Upper lobe of right lung (tissue), 1 donor: ENCODE results near the gene PRKG1. TPM values are rescaled to one million over a fixed set of nuclear protein-coding genes. Genes with fewer than 3 reads are reported as not detected.

Experiments used
- ATAC-seq: fragments of 200-7000 bp; cut with Tn5 transposase; one replicate; pipeline ENCODE4 v1.9.1; 2020; ENCODE audit warnings: mild to moderate bottlenecking, moderate library complexity
- DNase-seq: peaks from one replicate; pipeline ENCODE4 v3.0.0-alpha.2; 2020
- H3K27ac ChIP-seq: fragments of 200-600 bp; one replicate; pipeline ENCODE4 v1.8.0; 2022
- H3K27me3 ChIP-seq: fragments of 200-600 bp; one replicate; pipeline ENCODE4 v1.8.0; 2022; ENCODE audit warnings: mild to moderate bottlenecking
- H3K36me3 ChIP-seq: fragments of 200-600 bp; one replicate; pipeline ENCODE4 v1.8.0; 2022
- H3K4me1 ChIP-seq: fragments of 200-600 bp; one replicate; pipeline ENCODE4 v1.8.0; 2022
- H3K4me3 ChIP-seq: fragments of 200-600 bp; one replicate; pipeline ENCODE4 v1.8.0; 2022; ENCODE audit warnings: mild to moderate bottlenecking
- H3K9me3 ChIP-seq: fragments of 200-600 bp; one replicate; pipeline ENCODE4 v1.8.0; 2022
- CTCF ChIP-seq: fragments of 200-600 bp; IDR thresholded peaks from one replicate; pipeline ENCODE4 v1.8.0; 2022; ENCODE audit warnings: antibody characterized with exemption
- intact Hi-C: fragments of 100-400 bp; cut with DNase I; formaldehyde crosslinking; loops from one replicate; pipeline ENCODE4 v1.11.0; 2022
- total RNA-seq: library from RNA; stranded (reverse); fragmentation: NEBNext Ultra II Directional; extraction: Animal tissue kit (Norgen Biotek cat#: 25700); gene quantifications from one replicate; pipeline ENCODE4 v1.2.1, GENCODE V29; 2021
- donor health status: DM: no; HTN: yes; CAD: no; lungs with severe emphysema.

Gene PRKG1
- total RNA-seq, 1 donor from 2014 or later, result 30.0 TPM

DNA sequence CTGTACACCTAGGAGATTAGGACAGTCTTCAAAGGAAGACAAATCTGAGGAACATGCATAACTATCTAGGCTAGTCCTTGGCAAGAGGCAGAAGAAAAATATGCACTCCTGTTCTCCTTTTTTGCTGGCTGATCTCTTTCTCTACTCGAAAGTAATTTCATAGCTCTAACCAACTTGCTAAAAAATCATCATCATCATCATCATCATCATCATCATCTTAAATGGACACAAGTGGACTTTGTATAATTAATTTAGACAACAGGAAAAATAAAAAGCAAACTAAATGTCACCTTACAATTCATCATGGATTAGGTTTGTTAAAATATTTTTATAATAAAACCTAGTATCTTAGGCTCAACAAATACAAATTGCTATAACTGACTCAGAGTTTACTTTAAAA, 1192.6 kb downstream of the PRKG1 start:
- Histone ChIP-seq H3K4me3 (no peak overlapping the region), H3K36me3 (no peaks in the 10 kb centered on the region), H3K9me3 (no peaks in the 10 kb centered on the region), H3K27me3 (no peaks in the 10 kb centered on the region), H3K27ac (no peak overlapping the region), H3K4me1 (no peaks in the 10 kb centered on the region)
- DNase-seq (no peak), ATAC-seq (no peak)
- no peak for TF ChIP-seq CTCF
- intact Hi-C loops, result no loop called here

GRCh38 chr10:52268790-52269189, 1194.5 kb downstream of the PRKG1 start:
- no peak overlapping the region for H3K27ac ChIP-seq
- DNase-seq (no peak), ATAC-seq (no peak)
- H3K4me1 ChIP-seq, result no peaks in the 10 kb centered on the region
- H3K36me3 ChIP-seq, result no peaks in the 10 kb centered on the region
- intact Hi-C loops, result no loop called here
- no peak overlapping the region for H3K4me3 ChIP-seq
- H3K27me3 ChIP-seq, result no peaks in the 10 kb centered on the region
- TF ChIP-seq CTCF, result no peak
- no peaks in the 10 kb centered on the region for H3K9me3 ChIP-seq

DNA sequence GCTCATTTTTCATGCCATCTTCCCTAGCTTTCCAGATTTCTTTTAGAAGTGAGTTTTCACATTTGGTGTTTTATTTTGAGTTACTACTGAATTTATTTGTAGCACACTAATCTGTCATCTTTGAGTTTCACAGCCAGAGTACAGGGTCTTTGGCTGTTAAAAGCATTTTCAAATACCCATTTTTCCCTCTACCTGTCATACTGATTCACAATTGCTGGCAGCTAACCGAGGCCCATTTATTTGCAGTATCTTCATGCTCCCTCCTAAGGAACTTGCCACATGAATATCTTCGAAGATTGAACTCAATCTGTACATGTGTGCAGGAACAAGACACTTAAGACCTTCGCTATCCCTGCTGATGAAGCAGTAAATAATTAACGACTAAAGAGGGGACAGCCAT, 1194.9 kb downstream of the PRKG1 start:
- Histone ChIP-seq H3K4me3 (no peak overlapping the region), H3K4me1 (no peaks in the 10 kb centered on the region), H3K27me3 (no peaks in the 10 kb centered on the region), H3K36me3 (no peaks in the 10 kb centered on the region), H3K9me3 (no peaks in the 10 kb centered on the region), H3K27ac (no peak overlapping the region)
- ATAC-seq (no peak), DNase-seq (no peak)
- intact Hi-C loops, result no loop called here
- no peak for TF ChIP-seq CTCF

- no peak overlapping the region for H3K27ac ChIP-seq
- H3K36me3 ChIP-seq, result no peaks in the 10 kb centered on the region
- H3K9me3 ChIP-seq, result no peaks in the 10 kb centered on the region
- ATAC-seq (no peak), DNase-seq (no peak)
- H3K4me1 ChIP-seq, result no peaks in the 10 kb centered on the region
- H3K27me3 ChIP-seq, result no peaks in the 10 kb centered on the region
- TF ChIP-seq CTCF, result no peak
- no peak overlapping the region for H3K4me3 ChIP-seq
- intact Hi-C loops, result no loop called here
These were observed 1201.9 kb downstream of the PRKG1 start for GRCh38 chr10:52276163-52276562.

DNA sequence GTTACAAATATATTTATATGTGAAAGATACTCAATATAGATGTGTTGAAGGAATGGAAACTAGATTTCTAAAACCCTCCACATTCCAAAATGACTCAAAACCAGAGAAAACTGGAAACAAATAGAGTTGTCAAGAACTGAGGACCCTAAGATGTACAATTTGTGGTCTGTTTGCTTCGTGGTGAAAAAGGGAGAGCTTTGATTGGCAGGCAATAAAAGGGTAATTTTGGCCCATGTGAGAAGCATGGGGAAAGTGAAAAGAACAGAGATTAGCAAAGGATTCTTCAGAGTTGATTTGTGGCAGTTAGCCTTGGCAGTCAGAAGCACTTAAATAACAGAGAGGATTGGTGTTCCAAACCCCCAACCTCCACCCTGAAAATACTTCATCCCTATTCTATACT, 1202.7 kb downstream of the PRKG1 start:
- H3K27me3 ChIP-seq, result no peaks in the 10 kb centered on the region
- no peaks in the 10 kb centered on the region for H3K36me3 ChIP-seq
- ATAC-seq (no peak), DNase-seq (no peak)
- no peak for TF ChIP-seq CTCF
- H3K9me3 ChIP-seq, result no peaks in the 10 kb centered on the region
- H3K4me1 ChIP-seq, result no peaks in the 10 kb centered on the region
- no peak overlapping the region for H3K27ac ChIP-seq
- intact Hi-C loops, result no loop called here
- H3K4me3 ChIP-seq, result no peak overlapping the region

DNA sequence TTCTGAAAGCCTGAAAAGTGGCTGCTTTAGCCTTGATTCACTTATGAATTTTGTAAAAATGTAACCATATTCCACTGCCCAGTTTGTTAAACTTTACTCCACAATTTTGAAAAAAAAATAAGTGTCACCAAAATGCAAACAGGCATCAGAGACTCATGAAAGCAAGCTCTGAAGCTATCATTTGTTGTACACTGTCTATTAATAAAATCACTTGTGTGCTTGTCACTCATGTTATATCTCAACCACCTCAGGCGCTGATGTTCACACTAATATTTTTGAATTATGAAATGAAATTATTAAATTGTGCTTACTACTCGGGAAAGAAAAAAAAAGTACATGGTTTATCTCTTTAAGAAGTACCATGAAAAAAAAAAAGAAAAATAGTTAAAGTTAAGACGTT, 1205.3 kb downstream of the PRKG1 start:
- intact Hi-C loops, result no loop called here
- no peak for DNase-seq
- no peaks in the 10 kb centered on the region for H3K9me3 ChIP-seq
- H3K27ac ChIP-seq, result no peak overlapping the region
- TF ChIP-seq CTCF, result no peak
- no peaks in the 10 kb centered on the region for H3K36me3 ChIP-seq
- ATAC-seq, result no peak
- no peak overlapping the region for H3K4me3 ChIP-seq
- no peaks in the 10 kb centered on the region for H3K4me1 ChIP-seq
- no peaks in the 10 kb centered on the region for H3K27me3 ChIP-seq
